ENCODE measurements around the gene THRB. TPM values are rescaled to one million over a fixed set of nuclear protein-coding genes. Genes with fewer than 3 reads are reported as not detected.

The THRB gene
- polyA plus RNA-seq, 1 of the 3 experiments (the other 2 are of a cell fraction) = 0.02 TPM

GRCh38 chr3:24240306-24240705 lies 254.3 kb downstream of the THRB start:
- H3K9ac ChIP-seq = no peak overlapping the region
- H3K27me3 ChIP-seq (ENCODE audit: insufficient read depth) = no peaks in the 10 kb centered on the region
- peaks cover 15% of the 10 kb centered on the region for H3F3A ChIP-seq (replicated peaks; ENCODE audit: insufficient read depth)
- no peak overlapping the region for H3K4me2 ChIP-seq
- H2AFZ ChIP-seq (ENCODE audit: low read depth) = no peak overlapping the region
- WGBS (ENCODE audit: low lambda C conversion rate) = 90% methylated on average over 6 of the region's 6 CpGs
- H4K20me1 ChIP-seq (ENCODE audit: insufficient read depth) = no peaks in the 10 kb centered on the region
- ChIA-PET POLR2A (no interaction called here), CTCF (interaction anchor here (1.3 to 12.7 kb wide), 3 partner anchors 51 to 259 kb away, joined by 5 to 129 read pairs (median 8); no protein-coding TSS in a partner anchor)
- no peaks in the 10 kb centered on the region for H3K9me3 ChIP-seq
- no peaks in the 10 kb centered on the region for H3K36me3 ChIP-seq (replicated peaks in 1 of 2; ENCODE audit: control insufficient read depth in 1 of 2, insufficient read depth in 2 of 2, low read length in 1 of 2)
- H3K9me2 ChIP-seq = no peaks in the 10 kb centered on the region
- peaks cover 0 to 18% of the 10 kb centered on the region in 2 experiments; a peak in 2 of 4 replicates for H3K4me1 ChIP-seq (ENCODE audit: control insufficient read depth in 1 of 2, insufficient read depth in 2 of 2, low read depth in 1 of 2, low read length in 1 of 2)
- no peak for DNase-seq
- H3K27ac ChIP-seq (ENCODE audit: low read depth in 2 of 2, low read length in 1 of 2) = no peak overlapping the region
- TF ChIP-seq MEF2A (IDR thresholded peaks at IDR 0.05; ENCODE audit: borderline replicate concordance, low read depth) (no peak), FOXM1 (IDR thresholded peaks at IDR 0.05; ENCODE audit: low read depth) (no peak), NFIC (IDR thresholded peaks at IDR 0.05; ENCODE audit: borderline replicate concordance) (no peak), ELF1 (IDR thresholded peaks at IDR 0.05) (no peak), GABPA (IDR thresholded peaks at IDR 0.05; ENCODE audit: low read depth) (no peak), TCF12 (IDR thresholded peaks at IDR 0.05) (no peak), SMC3 (IDR thresholded peaks at IDR 0.05; ENCODE audit: low read depth, low read length) (no peak), RFX5 (IDR thresholded peaks at IDR 0.05; ENCODE audit: low read length) (no peak), CHD2 (IDR thresholded peaks at IDR 0.05; ENCODE audit: low read length, partially characterized antibody) (no peak)
- TF ChIP-seq, protein P1, sequence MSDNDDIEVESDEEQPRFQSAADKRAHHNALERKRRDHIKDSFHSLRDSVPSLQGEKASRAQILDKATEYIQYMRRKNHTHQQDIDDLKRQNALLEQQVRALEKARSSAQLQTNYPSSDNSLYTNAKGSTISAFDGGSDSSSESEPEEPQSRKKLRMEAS (IDR thresholded peaks at IDR 0.05; ENCODE audit: low read depth) = no peak
- TF ChIP-seq, protein P2, sequence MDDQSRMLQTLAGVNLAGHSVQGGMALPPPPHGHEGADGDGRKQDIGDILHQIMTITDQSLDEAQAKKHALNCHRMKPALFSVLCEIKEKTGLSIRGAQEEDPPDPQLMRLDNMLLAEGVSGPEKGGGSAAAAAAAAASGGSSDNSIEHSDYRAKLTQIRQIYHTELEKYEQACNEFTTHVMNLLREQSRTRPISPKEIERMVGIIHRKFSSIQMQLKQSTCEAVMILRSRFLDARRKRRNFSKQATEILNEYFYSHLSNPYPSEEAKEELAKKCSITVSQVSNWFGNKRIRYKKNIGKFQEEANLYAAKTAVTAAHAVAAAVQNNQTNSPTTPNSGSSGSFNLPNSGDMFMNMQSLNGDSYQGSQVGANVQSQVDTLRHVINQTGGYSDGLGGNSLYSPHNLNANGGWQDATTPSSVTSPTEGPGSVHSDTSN (IDR thresholded peaks at IDR 0.05) = no peak
- H3K4me3 ChIP-seq (ENCODE audit: low read depth in 2 of 2, low read length in 1 of 2) = no peak overlapping the region
- H3K79me2 ChIP-seq (ENCODE audit: insufficient read depth) = no peaks in the 10 kb centered on the region

- H3K36me3 ChIP-seq (replicated peaks in 1 of 2; ENCODE audit: control insufficient read depth in 1 of 2, insufficient read depth in 2 of 2, low read length in 1 of 2) = no peaks in the 10 kb centered on the region
- peaks cover 15% of the 10 kb centered on the region for H3F3A ChIP-seq (replicated peaks; ENCODE audit: insufficient read depth)
- H3K79me2 ChIP-seq (ENCODE audit: insufficient read depth) = no peaks in the 10 kb centered on the region
- H4K20me1 ChIP-seq (ENCODE audit: insufficient read depth) = no peaks in the 10 kb centered on the region
- 0 out of 4 replicates have a peak overlapping the region, but pooled peaks of 1 of the 2 experiments have one; percentile 36 for H3K4me3 ChIP-seq (ENCODE audit: low read depth in 2 of 2, low read length in 1 of 2)
- peak overlapping the region; percentile 37; the same call in 1 of the 2 replicates for H2AFZ ChIP-seq (ENCODE audit: low read depth)
- POLR2A ChIA-PET = no interaction called here
- H3K27me3 ChIP-seq (ENCODE audit: insufficient read depth) = no peaks in the 10 kb centered on the region
- no peaks in the 10 kb centered on the region for H3K9me3 ChIP-seq
- peak overlapping the region; percentile 47 to 69; a peak in 3 of 4 replicates for H3K27ac ChIP-seq (ENCODE audit: low read depth in 2 of 2, low read length in 1 of 2)
- H3K4me2 ChIP-seq = peak overlapping the region; percentile 68
- CTCF ChIA-PET = interaction anchor here (0.5 to 12.7 kb wide), 18 partner anchors 10 to 442 kb away, joined by 3 to 129 read pairs (median 4); no protein-coding TSS in a partner anchor
- H3K9me2 ChIP-seq = no peaks in the 10 kb centered on the region
- peak; percentile 61 for DNase-seq
- peak overlapping the region; percentile 3; the same call in 1 of the 2 replicates for H3K9ac ChIP-seq
- WGBS (ENCODE audit: low lambda C conversion rate) = 24% methylated on average over 4 of the region's 4 CpGs
- H3K4me1 ChIP-seq (ENCODE audit: control insufficient read depth in 1 of 2, insufficient read depth in 2 of 2, low read depth in 1 of 2, low read length in 1 of 2) = peaks cover 0 to 18% of the 10 kb centered on the region in 2 experiments; a peak in 2 of 4 replicates
- TF ChIP-seq, protein P3, sequence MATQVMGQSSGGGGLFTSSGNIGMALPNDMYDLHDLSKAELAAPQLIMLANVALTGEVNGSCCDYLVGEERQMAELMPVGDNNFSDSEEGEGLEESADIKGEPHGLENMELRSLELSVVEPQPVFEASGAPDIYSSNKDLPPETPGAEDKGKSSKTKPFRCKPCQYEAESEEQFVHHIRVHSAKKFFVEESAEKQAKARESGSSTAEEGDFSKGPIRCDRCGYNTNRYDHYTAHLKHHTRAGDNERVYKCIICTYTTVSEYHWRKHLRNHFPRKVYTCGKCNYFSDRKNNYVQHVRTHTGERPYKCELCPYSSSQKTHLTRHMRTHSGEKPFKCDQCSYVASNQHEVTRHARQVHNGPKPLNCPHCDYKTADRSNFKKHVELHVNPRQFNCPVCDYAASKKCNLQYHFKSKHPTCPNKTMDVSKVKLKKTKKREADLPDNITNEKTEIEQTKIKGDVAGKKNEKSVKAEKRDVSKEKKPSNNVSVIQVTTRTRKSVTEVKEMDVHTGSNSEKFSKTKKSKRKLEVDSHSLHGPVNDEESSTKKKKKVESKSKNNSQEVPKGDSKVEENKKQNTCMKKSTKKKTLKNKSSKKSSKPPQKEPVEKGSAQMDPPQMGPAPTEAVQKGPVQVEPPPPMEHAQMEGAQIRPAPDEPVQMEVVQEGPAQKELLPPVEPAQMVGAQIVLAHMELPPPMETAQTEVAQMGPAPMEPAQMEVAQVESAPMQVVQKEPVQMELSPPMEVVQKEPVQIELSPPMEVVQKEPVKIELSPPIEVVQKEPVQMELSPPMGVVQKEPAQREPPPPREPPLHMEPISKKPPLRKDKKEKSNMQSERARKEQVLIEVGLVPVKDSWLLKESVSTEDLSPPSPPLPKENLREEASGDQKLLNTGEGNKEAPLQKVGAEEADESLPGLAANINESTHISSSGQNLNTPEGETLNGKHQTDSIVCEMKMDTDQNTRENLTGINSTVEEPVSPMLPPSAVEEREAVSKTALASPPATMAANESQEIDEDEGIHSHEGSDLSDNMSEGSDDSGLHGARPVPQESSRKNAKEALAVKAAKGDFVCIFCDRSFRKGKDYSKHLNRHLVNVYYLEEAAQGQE (IDR thresholded peaks at IDR 0.05; ENCODE audit: low read depth, low read length) = peak; percentile 44; the same call in 1 of the 2 replicates
- TF ChIP-seq ELF1 (IDR thresholded peaks at IDR 0.05) (no peak), FOXM1 (IDR thresholded peaks at IDR 0.05; ENCODE audit: low read depth) (peak; percentile 79), SIN3A (IDR thresholded peaks at IDR 0.05; ENCODE audit: borderline replicate concordance, low read depth, low read length) (peak; percentile 78; the same call in 1 of the 2 replicates), TEAD4 (IDR thresholded peaks at IDR 0.05; ENCODE audit: borderline replicate concordance, insufficient read depth) (peak; percentile 93; the same call in 1 of the 2 replicates), FOSL2 (IDR thresholded peaks at IDR 0.05; ENCODE audit: borderline replicate concordance, low read depth) (peak; percentile 88; the same call in 1 of the 2 replicates), RXRA (IDR thresholded peaks at IDR 0.05; ENCODE audit: borderline replicate concordance, low read depth) (peak; percentile 45; the same call in 1 of the 2 replicates), POLR2AphosphoS5 (IDR thresholded peaks at IDR 0.05; ENCODE audit: low read depth, low read length) (peak; percentile 80), SMC3 (IDR thresholded peaks at IDR 0.05; ENCODE audit: low read depth, low read length) (peak; percentile 96), MEF2A (IDR thresholded peaks at IDR 0.05; ENCODE audit: borderline replicate concordance, low read depth) (peak; percentile 53; the same call in 1 of the 2 replicates), EZH2phosphoT487 (IDR thresholded peaks at IDR 0.05; ENCODE audit: borderline replicate concordance, low read depth) (no peak), NFIC (IDR thresholded peaks at IDR 0.05; ENCODE audit: borderline replicate concordance) (peak; percentile 87)
- TF ChIP-seq, protein P4, sequence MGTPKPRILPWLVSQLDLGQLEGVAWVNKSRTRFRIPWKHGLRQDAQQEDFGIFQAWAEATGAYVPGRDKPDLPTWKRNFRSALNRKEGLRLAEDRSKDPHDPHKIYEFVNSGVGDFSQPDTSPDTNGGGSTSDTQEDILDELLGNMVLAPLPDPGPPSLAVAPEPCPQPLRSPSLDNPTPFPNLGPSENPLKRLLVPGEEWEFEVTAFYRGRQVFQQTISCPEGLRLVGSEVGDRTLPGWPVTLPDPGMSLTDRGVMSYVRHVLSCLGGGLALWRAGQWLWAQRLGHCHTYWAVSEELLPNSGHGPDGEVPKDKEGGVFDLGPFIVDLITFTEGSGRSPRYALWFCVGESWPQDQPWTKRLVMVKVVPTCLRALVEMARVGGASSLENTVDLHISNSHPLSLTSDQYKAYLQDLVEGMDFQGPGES (IDR thresholded peaks at IDR 0.05; ENCODE audit: low read depth, low read length) = no peak
Observed at GRCh38 chr3:24237971-24238706, 256.5 kb downstream of the THRB start.
